GM12875 (cell line): Measurements from ENCODE around the gene CALML5.

Experiments
- H3K4me3 ChIP-seq: one replicate; pipeline ENCODE4 v1.5.1; 2011; ENCODE audit warnings: low read depth, low read length, control low read depth
- TF ChIP-seq, protein P1 (sequence below): IDR thresholded peaks from 2 replicates; pipeline ENCODE4 v1.5.1; 2011; ENCODE audit warnings: low read depth, mild to moderate bottlenecking, control low read depth, inconsistent platforms, low read length, moderate library complexity, borderline replicate concordance; ENCODE audit not compliant: insufficient read depth

CALML5 gene

DNA sequence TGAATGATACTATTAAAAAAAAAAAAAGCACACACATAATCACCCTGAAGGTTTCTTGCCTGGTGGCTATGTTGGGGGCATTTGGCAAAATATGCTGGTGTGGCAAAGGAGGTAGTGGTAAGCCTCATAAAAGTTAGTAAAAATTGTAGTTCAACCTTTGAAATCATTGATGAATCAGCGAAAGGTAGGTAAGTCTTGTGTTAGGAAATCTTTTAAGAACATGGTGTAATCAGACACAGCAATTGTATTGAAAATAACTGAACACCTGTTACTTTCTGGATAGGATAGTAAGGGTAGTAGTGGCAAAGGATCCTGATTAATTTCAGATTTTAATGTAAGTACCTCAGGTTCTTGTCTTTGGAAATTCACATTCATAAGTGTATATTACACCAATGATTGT is 40.9 kb downstream of the CALML5 start:
- TF ChIP-seq, protein P1, sequence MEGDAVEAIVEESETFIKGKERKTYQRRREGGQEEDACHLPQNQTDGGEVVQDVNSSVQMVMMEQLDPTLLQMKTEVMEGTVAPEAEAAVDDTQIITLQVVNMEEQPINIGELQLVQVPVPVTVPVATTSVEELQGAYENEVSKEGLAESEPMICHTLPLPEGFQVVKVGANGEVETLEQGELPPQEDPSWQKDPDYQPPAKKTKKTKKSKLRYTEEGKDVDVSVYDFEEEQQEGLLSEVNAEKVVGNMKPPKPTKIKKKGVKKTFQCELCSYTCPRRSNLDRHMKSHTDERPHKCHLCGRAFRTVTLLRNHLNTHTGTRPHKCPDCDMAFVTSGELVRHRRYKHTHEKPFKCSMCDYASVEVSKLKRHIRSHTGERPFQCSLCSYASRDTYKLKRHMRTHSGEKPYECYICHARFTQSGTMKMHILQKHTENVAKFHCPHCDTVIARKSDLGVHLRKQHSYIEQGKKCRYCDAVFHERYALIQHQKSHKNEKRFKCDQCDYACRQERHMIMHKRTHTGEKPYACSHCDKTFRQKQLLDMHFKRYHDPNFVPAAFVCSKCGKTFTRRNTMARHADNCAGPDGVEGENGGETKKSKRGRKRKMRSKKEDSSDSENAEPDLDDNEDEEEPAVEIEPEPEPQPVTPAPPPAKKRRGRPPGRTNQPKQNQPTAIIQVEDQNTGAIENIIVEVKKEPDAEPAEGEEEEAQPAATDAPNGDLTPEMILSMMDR = no peak

DNA sequence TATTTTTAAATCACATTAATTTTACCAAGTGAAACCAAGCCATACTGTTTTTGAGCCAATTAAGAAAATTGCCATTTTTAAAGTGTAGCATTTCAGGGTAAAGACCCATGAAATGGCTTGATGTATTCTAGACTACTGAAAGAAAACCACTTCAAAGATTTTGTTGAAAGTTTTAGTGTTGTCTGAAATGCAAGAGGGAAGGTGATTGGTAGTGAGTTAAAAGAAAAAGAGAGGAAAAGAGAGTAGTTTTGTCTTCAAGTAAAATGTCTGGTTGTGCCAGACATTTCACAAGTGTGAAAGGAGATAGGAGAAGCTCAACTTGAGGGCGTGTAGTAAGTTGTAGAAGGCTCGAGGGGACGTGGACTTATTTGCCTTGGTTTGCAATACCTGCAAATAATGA is 41.6 kb downstream of the CALML5 start:
- no peak overlapping the region for H3K4me3 ChIP-seq
- TF ChIP-seq, protein P1 = no peak

More for the DNA sequence above, 40.9 kb downstream of the CALML5 start:
- no peak overlapping the region for H3K4me3 ChIP-seq

DNA sequence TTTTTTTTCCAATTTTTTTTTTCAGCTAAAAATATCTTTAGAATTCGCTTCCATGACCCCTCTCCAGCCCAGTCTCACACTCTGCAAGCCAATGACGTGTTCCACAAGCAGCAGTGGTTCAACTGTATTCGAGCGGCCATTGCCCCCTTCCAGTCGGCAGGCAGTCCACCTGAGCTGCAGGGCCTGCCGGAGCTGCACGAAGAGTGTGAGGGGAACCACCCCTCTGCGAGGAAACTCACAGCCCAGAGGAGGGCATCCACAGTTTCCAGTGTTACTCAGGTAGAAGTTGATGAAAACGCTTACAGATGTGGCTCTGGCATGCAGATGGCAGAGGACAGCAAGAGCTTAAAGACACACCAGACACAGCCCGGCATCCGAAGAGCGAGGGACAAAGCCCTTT is 42.8 kb downstream of the CALML5 start:
- TF ChIP-seq, protein P1 = no peak
- no peak overlapping the region for H3K4me3 ChIP-seq

DNA sequence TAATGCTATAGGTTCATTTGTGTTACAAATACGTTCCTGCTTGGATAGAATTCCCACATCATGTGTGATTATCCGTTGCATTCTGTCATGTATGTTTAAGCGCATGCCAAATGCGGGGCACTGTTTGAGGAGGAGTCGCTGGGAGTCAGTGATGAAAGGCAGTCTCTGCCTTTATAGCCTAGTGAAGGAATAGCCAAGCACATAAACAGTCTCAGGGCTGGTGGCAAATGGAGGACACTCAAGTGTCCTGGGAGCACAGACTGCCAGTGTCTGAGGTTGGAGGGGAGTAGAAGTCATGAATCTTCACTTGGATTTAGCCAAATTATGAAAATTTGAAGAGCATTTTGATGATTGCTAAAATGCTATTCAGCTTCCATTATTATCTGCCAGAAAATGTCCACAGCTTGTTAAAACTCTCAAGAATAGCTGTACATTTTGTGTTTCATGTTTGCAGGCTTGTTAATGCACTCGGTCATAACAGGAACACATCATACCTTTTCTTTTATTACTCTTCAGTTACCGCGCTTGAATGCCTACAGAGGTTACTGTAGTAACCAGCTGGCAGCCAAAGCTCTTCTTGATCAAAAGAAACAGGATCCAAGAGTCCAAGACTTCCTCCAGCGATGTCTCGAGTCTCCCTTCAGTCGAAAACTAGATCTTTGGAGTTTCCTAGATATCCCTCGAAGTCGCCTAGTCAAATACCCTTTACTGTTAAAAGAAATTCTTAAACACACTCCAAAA is 45.5 kb downstream of the CALML5 start:
- H3K4me3 ChIP-seq = no peak overlapping the region
- TF ChIP-seq, protein P1 = no peak

DNA sequence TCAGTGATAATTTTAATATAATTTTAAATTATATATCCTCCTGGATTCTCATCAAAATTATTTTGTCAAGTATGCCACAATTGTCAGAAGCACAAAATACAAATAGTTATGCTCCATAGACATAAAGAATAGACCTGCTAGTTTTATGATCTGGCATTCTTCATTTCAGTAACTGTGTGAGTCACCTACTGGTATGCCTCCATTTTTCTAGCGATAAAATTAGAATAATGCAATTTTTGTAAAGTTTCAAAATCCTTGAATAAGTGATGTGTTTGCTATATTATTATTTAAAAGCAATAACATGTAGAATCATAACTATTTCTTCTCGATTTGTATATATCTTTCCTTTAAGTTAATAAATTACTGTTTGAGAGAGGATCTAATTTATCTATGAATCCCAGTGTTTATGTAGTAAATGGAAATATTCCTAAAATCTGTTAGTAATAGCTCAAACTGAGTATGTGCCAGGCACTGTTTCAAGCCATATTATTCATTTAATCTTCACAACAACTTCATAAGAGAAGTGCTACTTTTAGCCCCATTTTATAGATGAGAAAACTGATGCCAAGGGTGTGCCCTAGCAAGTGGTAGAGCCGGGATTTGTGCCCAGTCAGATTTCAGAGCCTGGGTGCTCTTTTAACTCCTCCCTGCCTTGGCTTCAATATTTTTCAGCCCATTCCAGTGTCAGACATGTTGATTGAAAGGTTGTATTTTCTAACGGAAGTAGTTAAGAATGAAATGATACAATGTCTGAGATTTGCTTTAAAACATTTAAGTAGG is 48.6 kb downstream of the CALML5 start:
- TF ChIP-seq, protein P1 = no peak
- H3K4me3 ChIP-seq = no peak overlapping the region

DNA sequence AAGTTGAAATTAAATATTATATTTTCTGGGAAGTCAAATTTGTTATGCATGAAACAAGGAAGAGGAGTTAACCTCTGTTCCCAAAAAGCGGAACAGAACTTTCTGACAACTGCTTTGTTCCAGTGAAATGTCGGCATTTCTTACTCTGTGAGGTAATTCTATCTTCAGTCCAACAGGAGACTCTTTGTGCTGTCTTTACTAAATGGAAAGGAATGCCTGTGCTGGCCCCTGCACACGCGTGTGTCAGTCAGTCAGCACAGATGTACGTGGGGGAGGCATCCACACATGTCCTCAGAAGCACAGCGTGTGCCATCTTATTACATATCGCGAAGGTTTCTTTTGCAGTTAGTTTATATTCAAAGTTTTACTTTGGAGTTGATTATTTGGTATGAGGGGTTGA is 49.5 kb downstream of the CALML5 start:
- no peak overlapping the region for H3K4me3 ChIP-seq
- TF ChIP-seq, protein P1 = no peak
